Neural progenitor cell (in vitro differentiated cells): ENCODE results near the gene KRTAP16-1. TPM values are rescaled to one million over a fixed set of nuclear protein-coding genes. Genes with fewer than 3 reads are reported as not detected.

ENCODE experiments used
- DNase-seq: peaks from one replicate; pipeline ENCODE4 v3.0.0-alpha.2; 2016; ENCODE audit warnings: low spot score
- H2AFZ ChIP-seq: fragments of 200-600 bp; sonication (generic); replicated peaks from 2 replicates; pipeline ENCODE4 v1.6.1; 2016; ENCODE audit warnings: antibody characterized with exemption
- H3F3A ChIP-seq: fragments of 200-600 bp; sonication (generic); 2 replicates; pipeline ENCODE4 v1.6.1; 2016; ENCODE audit warnings: antibody characterized with exemption, low read depth
- H3K27ac ChIP-seq: fragments of 200-600 bp; sonication (generic); 2 replicates; pipeline ENCODE4 v1.5.1; 2016; ENCODE audit warnings: mild to moderate bottlenecking
- H3K27me3 ChIP-seq: fragments of 200-600 bp; sonication (generic); 2 replicates; pipeline ENCODE4 v1.6.1; 2016; ENCODE audit warnings: mild to moderate bottlenecking, moderate library complexity
- H3K36me3 ChIP-seq: fragments of 200-600 bp; sonication (generic); 2 replicates; pipeline ENCODE4 v1.5.1; 2016
- H3K4me1 ChIP-seq: fragments of 200-600 bp; sonication (generic); 2 replicates; pipeline ENCODE4 v1.6.1; 2016; ENCODE audit warnings: mixed run types
- H3K4me2 ChIP-seq: fragments of 200-600 bp; sonication (generic); 2 replicates; pipeline ENCODE4 v1.6.1; 2016
- H3K4me3 ChIP-seq: fragments of 200-600 bp; sonication (generic); 2 replicates; pipeline ENCODE4 v1.5.1; 2016
- H3K79me2 ChIP-seq: fragments of 200-600 bp; sonication (generic); 2 replicates; pipeline ENCODE4 v1.6.1; 2016; ENCODE audit warnings: low read depth
- H3K9ac ChIP-seq: fragments of 200-600 bp; sonication (generic); 2 replicates; pipeline ENCODE4 v1.6.1; 2016
- H3K9me3 ChIP-seq: fragments of 200-600 bp; sonication (generic); 2 replicates; pipeline ENCODE4 v1.5.1; 2016; ENCODE audit warnings: low read depth
- H4K20me1 ChIP-seq: fragments of 200-600 bp; sonication (generic); 2 replicates; pipeline ENCODE4 v1.6.1; 2016; ENCODE audit warnings: low read depth
- H3K27ac Mint-ChIP-seq: 3 replicates; pipeline ENCODE4 v1.8.0; 2021; ENCODE audit warnings: mixed read lengths
- H3K27me3 Mint-ChIP-seq: 2 replicates; pipeline ENCODE4 v1.8.0; 2022; ENCODE audit warnings: low read depth, mild to moderate bottlenecking, inconsistent platforms, moderate library complexity, mixed read lengths; ENCODE audit not compliant: insufficient read depth
- H3K36me3 Mint-ChIP-seq: 3 replicates; pipeline ENCODE4 v1.8.0; 2021; ENCODE audit warnings: mixed read lengths
- H3K4me1 Mint-ChIP-seq: 3 replicates; pipeline ENCODE4 v1.8.0; 2021; ENCODE audit warnings: mixed read lengths
- H3K4me3 Mint-ChIP-seq: 3 replicates; pipeline ENCODE4 v1.8.0; 2021; ENCODE audit warnings: mild to moderate bottlenecking, moderate library complexity, mixed read lengths
- H3K9me3 Mint-ChIP-seq: 3 replicates; pipeline ENCODE4 v1.8.0; 2020; ENCODE audit warnings: mixed read lengths
- CTCF ChIP-seq: fragments of 200-600 bp; sonication (generic); IDR thresholded peaks from 2 replicates; pipeline ENCODE4 v1.5.1; 2017; ENCODE audit warnings: antibody characterized with exemption, mild to moderate bottlenecking
- EZH2 ChIP-seq: fragments of 200-600 bp; sonication (generic); IDR thresholded peaks from 2 replicates; pipeline ENCODE4 v1.6.1; 2017; ENCODE audit warnings: antibody characterized with exemption, mild to moderate bottlenecking, moderate library complexity
- EZH2phosphoT487 ChIP-seq: fragments of 200-600 bp; sonication (generic); IDR thresholded peaks from 2 replicates; pipeline ENCODE4 v1.6.1; 2017; ENCODE audit warnings: antibody characterized with exemption
- total RNA-seq: library from RNA; depleted of rRNA; stranded (reverse); fragments of >200 nt; gene quantifications from 2 replicates; pipeline ENCODE4 v1.2.3, GENCODE V29; 2015; ENCODE audit warnings: low replicate concordance

The KRTAP16-1 gene
- total RNA-seq, 1 donor from 2014 or later, result not detected

DNA sequence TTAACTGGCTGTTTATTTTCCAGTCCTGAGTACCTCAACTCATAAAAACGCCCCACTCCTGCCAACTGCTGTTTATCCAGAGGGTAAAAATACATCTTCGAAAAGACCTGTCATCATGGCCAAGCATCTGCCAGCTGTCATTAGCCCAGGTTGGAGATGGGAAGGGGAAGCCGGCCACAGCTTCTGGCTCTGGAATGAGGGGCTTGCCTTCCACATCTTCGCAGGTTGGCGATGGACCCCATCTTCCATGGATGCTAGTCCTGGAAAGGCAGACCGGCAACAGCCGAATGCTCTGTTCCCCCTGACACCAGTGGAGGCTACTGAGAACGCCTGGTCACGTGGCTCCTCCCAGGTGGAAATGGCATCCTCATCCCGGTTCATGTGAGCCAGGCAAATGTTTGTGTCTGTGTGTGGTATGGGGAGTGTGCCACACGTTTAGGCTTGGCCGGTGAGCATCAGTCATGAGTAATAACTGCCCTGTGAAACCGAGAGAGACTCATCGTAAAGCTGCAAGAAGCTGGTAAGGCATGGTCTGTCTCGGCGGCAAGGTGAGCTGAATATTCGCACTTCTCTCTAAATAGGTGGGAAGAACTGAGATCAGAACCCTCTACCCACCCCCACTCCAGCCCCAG, 6.8 kb upstream of the KRTAP16-1 start:
- Histone ChIP-seq H3K27me3 (no peaks in the 10 kb centered on the region), H3K27ac (no peak overlapping the region), H3F3A (no peaks in the 10 kb centered on the region), H3K79me2 (no peaks in the 10 kb centered on the region), H3K4me2 (no peak overlapping the region), H3K9me3 (peaks cover 10% of the 10 kb centered on the region), H3K9ac (no peak overlapping the region), H3K36me3 (no peaks in the 10 kb centered on the region), H2AFZ (no peak overlapping the region), H3K4me1 (no peaks in the 10 kb centered on the region), H4K20me1 (no peaks in the 10 kb centered on the region), H3K4me3 (no peak overlapping the region)
- Mint-ChIP-seq H3K4me1 (no peaks in the 10 kb centered on the region), H3K36me3 (no peaks in the 10 kb centered on the region), H3K27ac (no peak overlapping the region), H3K27me3 (no peaks in the 10 kb centered on the region), H3K9me3 (peaks cover 4% of the 10 kb centered on the region), H3K4me3 (no peak overlapping the region)
- no peak for DNase-seq
- TF ChIP-seq EZH2 (no peak), EZH2phosphoT487 (no peak), CTCF (no peak)

DNA sequence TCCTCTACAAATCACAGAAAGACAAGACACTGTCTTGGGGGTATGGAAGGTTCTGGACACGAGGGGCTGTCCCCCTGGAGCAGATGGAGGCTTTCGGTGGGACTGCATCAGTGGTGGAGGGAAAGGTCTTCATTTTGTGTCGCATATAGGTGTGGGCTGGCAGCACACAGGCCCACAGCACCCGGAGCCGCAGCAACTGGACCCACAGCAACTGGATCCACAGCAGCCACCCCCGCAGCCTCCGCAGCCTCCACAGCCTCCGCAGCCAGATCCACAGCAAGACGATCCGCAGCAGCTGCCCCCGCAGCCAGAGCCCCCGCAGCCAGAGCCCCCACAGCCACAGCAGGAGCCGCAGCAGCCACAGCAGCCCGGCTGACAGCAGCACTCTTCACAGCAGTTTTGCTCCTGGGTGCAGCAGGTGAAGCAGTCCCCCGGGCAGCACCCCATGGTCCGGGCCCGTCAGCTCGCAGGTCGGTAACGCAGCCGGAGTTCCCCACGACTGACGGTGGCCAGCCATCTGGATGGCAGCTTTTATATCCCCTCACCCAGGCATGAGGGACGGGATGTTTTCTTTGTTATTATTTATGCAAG, 6.2 kb upstream of the KRTAP16-1 start, which contains the start of gene KRTAP17-1:
Gene KRTAP17-1, minus strand, starts transcription at position 507 of the 591 bp plus-strand sequence. Its CDS starts 60 bp downstream, at position 447.
- no peaks in the 10 kb centered on the region for H3K79me2 ChIP-seq
- no peaks in the 10 kb centered on the region for H4K20me1 ChIP-seq
- no peak within 1 kb of the TSS for H3K4me3 ChIP-seq
- TF ChIP-seq EZH2, result no peak
- TF ChIP-seq CTCF, result no peak
- TF ChIP-seq EZH2phosphoT487, result no peak
- no peaks in the 10 kb centered on the region for H3K4me1 Mint-ChIP-seq
- no peaks in the 10 kb centered on the region for H3F3A ChIP-seq
- H3K27ac ChIP-seq, result no peak within 1 kb of the TSS
- no peak within 1 kb of the TSS for H3K27ac Mint-ChIP-seq
- H3K27me3 ChIP-seq, result no peaks in the 10 kb centered on the region
- H2AFZ ChIP-seq, result no peak within 1 kb of the TSS
- DNase-seq, result no peak
- no peaks in the 10 kb centered on the region for H3K27me3 Mint-ChIP-seq
- no peak within 1 kb of the TSS for H3K9ac ChIP-seq
- peaks cover 10% of the 10 kb centered on the region for H3K9me3 ChIP-seq
- H3K4me2 ChIP-seq, result no peak within 1 kb of the TSS
- no peaks in the 10 kb centered on the region for H3K36me3 Mint-ChIP-seq
- H3K36me3 ChIP-seq, result no peaks in the 10 kb centered on the region
- H3K4me3 Mint-ChIP-seq, result no peak within 1 kb of the TSS
- H3K4me1 ChIP-seq, result no peaks in the 10 kb centered on the region
- H3K9me3 Mint-ChIP-seq, result peaks cover 4% of the 10 kb centered on the region

DNA sequence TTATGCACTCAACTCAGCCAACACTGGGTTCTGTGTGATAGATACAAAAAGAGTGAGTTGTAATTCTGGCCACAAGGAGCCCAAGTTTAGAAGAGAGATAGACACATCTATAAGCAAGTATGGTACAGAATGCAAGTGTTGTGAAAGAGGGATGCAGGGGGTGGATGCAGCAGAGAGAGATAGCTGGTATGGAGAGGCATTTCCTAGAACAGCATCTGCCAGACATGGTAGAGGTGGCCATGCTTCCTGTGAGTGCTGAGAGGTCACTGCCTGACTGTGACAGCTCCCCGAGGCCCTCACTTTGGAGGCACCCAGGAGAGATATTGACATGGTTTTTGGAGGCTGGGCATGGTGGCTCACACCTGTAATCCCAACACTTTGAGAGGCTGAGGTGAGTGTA, 2.0 kb upstream of the KRTAP16-1 start:
- Histone ChIP-seq H3F3A (no peaks in the 10 kb centered on the region), H4K20me1 (no peaks in the 10 kb centered on the region), H3K4me1 (peaks cover 3% of the 10 kb centered on the region), H2AFZ (no peak overlapping the region), H3K27me3 (no peaks in the 10 kb centered on the region), H3K9me3 (no peaks in the 10 kb centered on the region), H3K79me2 (no peaks in the 10 kb centered on the region), H3K36me3 (no peaks in the 10 kb centered on the region), H3K4me3 (no peak overlapping the region), H3K9ac (no peak overlapping the region), H3K27ac (no peak overlapping the region), H3K4me2 (no peak overlapping the region)
- Mint-ChIP-seq H3K27me3 (no peaks in the 10 kb centered on the region), H3K9me3 (no peaks in the 10 kb centered on the region), H3K4me1 (no peaks in the 10 kb centered on the region), H3K4me3 (no peak overlapping the region), H3K27ac (no peak overlapping the region), H3K36me3 (no peaks in the 10 kb centered on the region)
- DNase-seq, result no peak
- TF ChIP-seq EZH2phosphoT487 (no peak), CTCF (no peak), EZH2 (no peak)
